G401.6 (cell line): ENCODE data around the gene SCTR.

ENCODE experiments used
- FAIRE-seq: peaks from 2 replicates; lab custom pipeline; 2012; peaks lifted over from hg19 to GRCh38; lab: Jason Lieb, UNC

Gene SCTR

DNA sequence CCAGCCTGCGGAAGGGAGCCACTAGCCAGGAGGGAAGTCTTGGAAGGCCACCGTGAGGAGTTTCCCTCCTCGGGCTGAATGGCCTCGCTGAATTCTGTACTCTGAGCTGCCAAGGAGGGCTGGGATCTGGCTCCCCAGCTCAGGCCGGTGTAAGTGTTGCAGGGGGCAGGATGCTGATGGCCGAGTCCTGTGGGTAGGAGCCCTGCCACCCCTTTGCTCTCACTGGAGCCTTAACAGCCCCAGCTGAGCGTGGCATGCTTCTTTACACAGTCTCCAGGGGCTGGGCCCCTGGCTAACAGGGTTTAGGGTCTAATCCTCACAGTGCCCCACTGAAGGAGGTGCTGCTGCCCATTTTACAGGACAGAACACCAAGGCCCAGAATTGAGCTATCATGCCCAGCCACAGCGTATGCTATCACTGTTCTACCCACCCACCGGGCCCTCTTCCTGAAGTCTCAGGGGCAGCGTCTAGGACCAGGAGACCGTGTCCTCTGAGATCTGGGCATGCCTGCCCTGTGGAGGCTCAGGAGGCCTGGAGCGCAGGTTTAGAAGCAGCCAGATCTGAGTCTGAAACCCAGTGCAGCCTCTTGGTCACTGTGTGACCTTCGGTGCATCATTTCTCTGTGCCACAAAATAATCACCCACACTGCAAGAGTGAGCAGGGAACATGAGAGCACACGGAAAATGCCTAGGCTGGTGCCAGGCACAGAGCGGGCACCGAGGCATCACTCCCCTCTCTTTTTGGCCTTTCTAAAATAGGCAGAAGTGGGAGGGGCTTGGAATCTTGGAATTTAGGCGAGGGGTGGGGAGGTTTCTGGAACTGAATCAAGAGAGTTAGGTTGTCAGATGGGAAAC, 49.7 kb downstream of the SCTR start:
- no peak for FAIRE-seq

DNA sequence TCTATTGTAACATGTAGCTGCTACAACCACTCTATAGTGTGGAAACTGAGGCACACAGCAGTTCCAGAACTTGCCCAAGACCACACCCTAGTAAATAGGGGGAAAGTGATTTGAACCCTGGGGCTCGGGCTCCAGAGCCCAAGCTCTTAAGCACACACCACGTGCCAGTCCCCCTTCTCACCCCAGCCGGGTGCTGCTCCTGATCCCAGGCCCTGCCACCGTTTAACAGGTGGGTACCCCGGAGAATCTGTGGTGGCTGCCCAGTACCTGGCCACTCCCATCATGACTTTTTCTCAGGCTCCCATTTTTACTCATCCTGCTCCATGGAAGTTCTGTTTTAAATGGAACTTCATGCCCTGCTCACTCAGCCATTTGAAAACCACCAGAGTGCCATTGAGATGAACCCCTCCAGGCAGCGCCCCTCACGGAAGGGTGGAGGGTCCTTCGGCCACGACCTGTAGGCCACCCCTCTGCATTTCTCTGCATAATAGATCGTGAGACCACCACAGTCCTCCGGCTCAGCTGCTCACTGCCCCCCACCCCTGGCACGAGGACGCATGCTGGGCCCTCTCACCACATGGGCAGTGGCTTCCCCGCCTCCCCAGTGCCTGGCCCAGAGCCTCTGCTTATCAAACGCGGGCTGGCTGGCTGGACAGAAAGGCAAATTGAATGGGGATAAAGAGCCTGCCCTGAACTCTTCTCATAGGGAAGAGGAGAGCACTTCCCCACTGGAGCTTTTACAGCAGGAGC, 50.5 kb downstream of the SCTR start:
- no peak for FAIRE-seq

DNA sequence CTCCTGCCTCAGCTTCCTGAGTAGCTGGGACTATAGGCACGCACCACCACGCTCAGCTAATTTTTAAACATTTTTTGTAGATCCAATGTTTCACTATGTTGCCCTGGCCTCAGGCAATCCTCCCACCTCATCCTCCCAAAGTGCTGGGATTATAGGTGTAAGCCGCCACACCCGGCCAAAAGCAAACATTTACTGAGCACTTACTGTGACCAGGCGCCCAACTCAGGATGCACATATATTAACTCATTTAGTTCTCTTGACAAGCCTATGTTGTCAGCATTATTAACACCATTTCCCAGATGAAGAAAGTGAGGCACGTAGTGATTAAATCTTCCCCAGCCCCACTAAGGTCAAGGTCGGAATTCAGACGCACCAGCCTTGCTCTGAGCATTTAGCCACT, 51.5 kb downstream of the SCTR start:
- no peak for FAIRE-seq

DNA sequence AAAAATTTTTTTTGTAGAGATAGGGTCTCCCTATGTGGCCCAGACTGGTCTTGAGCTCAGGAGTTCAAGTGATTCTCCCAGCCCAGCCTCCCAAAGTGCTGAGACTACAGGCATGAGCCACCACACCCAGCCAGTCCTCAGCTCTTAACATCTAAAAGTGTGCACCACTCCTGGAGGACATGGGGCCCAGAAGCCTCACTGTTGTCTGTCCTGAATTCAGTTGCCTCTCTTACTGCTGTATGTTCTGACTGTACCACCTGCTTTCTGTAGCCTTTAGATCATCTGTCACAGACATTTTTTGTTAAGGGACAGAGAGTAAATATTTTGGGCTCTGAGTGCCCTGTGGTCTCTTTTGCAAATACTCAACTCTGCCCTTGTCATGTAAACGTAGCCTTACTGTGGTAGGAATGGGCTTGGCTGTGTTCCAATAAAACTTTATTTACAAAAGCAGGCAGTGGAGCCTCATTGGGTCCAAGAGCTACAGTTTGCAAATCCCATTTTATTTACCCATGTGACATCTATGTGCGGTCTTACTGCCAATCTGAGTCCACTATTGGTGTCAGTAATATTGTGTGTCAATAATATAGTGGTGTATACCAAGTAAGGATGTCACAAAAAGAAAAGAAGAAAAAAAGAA, 54.5 kb downstream of the SCTR start:
- no peak for FAIRE-seq

DNA sequence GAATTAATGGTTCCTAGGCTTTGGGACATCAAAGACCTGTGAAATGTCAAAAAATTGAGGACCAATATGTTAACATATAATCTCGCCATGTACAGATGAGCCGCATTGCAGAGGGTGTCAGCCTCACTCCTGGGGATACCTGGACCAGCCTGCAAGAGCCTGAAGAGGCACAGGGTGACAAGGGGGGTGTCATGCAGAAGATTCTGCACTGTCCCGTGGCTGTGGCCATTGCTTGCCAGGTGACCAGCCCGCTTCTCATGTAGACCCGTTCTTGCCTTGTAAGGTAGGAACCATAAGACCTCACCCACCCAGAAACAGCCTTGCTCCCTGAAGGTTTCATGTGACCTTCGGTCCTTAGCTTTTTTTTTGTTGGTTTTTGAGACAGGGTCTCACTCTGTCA, 55.2 kb downstream of the SCTR start:
- no peak for FAIRE-seq

DNA sequence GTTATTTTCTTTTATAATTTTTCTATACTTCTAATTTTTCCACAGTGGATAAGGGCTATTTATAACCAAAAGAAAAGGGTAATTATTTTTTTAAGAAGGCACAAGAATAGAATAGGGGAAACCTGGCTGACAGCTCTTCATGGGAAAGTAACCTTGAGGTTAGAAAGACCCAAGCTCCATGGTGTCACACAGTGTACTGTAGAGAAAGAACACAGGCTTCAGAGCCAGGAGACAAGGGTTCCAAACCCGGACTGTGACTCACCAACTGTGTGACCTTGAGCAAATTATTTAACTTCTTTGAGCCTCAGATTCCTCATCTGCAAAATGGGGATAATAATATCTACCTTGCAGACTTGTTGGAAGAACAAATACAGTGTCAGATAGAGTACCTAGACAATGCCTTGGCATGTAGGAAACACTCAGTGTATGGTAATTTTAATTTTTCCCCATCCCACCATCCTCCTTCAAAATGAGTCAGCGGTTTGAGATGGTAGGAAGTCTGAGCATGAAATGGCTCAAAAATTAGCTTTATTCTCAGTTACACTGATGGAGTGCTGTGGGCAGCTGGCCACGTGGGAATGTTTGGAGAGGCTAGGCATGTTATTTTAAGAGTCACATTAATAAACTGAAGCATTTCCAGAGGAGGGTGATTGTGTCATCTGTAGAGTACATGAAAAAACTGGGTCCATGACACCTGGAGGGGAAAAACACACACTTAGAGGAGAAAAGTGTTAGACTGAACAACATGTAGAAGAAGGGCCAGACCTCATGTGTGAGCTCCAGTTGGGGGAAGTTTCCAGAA, 55.9 kb downstream of the SCTR start:
- FAIRE-seq, result no peak

DNA sequence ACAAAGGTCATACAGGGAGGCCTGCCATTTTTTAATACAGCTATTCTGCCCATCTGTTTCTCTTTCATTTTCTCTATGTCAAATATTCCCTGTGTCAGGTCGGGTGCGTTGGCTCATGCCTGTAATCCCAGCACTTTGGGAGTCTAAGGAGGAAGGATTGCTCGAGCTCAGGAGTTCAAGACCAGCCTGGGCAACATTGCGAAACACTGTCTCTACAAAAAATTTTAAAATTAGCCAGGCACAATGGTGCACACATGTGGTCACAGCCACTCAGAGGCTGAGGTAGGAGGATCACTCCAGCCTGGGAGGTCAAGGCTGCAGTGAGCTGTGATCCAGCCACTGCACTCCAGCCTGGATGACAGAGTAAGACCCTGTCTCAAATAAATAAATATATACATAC, 57.9 kb downstream of the SCTR start:
- no peak for FAIRE-seq

DNA sequence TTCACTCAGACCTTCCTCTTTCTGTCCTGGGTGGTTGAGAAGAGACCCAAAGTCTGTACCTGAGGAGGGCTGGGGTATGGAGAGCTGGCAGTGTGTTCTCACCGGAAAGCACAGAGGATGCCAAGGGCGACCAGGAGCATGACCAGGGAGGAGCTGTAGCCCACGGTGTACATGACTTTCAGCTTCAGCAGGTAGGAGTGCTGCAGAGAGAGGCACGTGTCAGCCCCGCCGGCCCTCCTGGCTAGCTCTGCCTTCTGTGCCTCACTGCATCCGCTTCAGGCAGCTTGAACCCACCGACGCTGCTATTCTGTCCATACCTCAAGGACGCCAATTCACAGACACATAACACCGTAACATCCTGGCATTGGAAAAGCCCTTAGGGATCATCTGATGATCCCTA, 58.6 kb downstream of the SCTR start:
- no peak for FAIRE-seq

DNA sequence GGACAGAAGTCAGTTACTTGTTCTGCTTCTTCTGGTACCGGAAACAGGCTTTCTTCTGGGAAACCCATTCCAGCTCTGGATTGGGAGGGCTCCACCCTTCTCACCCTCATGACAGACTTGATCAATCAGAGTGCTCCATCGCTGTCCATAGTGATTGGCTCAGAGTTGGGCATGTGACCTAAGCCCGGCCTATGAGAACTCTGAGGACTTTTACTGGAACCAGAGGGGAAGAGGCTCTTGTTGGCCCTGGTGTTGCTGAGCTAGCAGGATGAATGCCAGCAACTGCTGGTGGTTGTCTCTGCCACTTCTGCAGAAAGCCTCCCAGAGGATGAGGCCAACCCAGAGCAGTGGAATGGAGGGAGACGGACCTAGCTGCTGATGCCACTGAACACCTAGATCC, 59.3 kb downstream of the SCTR start:
- no peak for FAIRE-seq

DNA sequence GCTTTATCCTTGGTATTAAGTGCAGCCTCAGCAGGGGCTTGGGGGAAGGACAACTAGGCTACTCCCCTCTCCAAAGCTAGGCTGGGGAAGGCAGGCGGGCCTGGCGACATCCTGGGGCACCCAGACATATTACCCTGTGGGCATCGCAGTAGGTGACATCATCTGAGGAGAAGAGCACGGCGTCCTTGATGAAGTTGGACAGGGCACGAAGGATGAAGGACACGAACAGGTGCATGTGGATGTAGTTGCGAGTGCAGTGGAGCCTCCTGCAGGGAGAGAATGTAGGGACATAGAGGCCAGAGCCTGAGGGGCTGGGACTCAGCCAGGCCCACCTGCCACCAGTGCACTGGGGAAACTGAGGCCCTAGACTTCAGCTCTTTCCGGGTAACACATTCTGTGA, 60.3 kb downstream of the SCTR start:
- FAIRE-seq, result no peak

DNA sequence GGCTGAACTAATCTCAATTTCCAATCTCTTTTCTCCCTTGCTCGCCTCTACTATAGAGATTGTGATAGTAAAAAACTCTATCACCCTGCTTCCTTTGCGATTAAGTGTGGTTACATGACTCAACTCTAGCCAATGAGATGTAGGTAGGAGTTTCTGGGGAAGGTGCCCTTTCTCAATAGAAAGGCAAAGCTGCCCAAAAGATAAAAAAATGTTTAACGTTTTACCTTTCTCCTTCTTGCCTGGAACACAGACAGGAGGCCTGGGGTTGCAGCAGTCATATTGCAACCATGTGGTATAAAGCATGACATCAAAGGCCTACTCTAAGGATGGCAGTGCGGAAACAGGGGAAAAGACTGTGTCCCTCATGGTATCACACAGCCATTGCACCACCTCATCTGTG, 61.1 kb downstream of the SCTR start:
- no peak for FAIRE-seq

DNA sequence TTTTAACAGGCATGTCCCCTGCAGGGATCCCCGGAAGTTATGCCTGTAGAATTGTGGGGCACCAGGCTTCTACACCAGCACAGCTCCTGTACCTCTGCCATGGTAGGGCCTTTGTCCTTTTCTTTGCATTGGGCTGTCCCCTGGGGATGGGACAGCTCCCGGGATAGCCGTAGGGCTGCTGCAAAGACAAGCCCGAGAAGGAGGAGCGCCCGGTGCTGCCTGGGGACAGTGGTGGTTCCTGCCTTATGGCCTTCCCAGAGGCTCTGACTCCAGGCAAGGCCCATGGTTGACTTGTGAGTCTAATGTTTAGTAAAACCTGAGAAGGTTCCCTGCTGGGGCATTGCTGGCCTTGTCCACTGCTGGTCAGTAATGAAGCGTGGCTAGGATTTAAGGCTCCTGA, 61.7 kb downstream of the SCTR start:
- FAIRE-seq, result no peak

DNA sequence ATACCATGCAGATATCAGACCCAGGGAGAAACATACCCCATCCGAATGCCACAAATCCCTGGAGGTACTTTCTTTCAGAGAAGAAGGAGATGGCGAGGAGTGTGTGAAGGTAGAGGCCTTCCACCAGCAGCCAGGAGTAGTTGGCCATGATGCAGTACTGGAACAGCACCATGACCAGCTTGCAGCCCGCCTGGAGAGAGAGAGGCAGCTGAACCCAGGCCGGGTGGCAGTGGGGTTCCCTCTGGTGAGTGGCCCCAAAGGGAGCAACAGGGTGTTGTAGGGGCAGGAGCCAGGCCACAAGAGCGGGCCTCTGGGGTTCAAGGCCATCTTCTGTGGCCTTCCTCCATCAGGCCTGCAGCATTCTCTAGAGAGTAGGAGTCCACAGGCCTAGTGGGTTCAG, 62.5 kb downstream of the SCTR start:
- no peak for FAIRE-seq

DNA sequence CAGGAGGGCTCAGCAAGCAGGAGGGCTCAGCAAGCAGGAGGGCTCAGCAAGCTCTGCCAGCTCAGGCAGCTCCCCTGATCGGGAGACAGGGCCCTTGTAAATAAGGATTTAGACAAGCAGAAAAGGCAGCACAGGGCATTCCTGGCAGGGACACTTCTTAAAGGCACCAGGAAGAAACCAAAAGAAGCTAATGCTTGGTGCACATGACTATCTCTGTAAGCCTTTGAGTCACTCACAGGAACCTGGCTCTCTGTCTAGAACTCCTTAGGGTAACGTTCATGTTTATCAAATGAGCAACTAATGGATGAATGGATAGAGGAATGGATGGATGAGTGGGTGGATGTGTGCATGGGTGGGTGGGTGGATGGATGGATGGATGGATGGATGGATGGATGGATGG, 64.2 kb downstream of the SCTR start:
- FAIRE-seq, result no peak

DNA sequence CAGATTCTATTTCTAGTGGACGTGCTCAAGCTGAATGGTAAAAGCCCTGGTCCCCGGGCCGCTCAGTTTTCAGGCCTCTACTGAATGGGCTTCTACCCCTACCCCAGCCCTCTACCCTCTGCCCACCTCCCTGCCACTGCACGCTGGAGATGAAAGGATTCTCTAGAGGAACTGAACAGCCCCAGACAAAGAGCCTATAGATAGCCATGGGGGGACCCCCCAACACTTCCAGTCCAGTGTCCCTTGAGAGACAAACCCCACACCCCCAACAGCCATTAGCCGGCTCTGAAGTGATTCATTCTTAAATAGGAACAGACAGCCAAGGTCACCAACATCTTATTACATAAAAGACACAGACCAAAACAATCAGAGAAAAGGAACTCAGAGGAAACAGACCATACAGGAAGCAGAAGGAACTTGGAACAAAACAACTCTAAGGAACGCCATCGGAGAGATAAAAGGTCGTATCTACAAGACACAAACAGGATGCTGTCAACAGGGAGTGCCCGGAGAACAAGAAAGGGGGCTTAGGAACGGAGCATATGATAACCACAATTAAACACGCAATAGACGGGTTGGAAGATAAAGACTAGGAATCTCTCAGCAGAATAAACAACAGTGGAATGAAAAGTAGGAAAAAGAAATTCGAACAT, 69.1 kb downstream of the SCTR start:
- no peak for FAIRE-seq

DNA sequence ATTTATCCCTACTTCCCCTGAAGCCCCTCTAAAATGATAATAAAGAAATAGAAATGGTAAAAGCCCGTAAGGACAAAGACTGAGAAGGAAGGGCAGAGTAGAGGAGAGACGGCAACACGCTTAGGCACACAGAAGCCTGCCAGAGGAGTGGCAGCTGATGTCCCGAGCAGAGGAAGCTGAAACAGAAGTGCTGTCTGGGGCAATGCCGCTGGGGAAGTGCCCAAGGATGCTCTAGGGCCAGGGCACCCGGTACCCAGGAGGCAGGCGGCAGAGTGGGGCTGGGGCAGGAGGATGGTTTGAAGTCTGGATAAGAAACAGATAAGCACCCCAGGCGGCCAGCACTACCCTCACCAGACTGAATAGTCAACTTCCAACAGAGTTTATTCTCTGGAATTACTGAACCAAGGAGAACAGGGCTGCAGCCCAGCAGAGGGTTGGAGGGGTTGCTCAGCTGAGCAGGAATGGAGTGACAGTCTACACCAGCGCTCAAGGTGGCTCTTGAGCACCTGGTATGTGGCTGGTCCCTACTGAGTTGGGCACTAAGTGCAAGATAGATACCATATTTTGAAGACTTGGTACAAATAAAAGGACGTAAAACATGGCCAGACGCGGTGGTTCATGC, 70.2 kb downstream of the SCTR start:
- FAIRE-seq, result no peak

DNA sequence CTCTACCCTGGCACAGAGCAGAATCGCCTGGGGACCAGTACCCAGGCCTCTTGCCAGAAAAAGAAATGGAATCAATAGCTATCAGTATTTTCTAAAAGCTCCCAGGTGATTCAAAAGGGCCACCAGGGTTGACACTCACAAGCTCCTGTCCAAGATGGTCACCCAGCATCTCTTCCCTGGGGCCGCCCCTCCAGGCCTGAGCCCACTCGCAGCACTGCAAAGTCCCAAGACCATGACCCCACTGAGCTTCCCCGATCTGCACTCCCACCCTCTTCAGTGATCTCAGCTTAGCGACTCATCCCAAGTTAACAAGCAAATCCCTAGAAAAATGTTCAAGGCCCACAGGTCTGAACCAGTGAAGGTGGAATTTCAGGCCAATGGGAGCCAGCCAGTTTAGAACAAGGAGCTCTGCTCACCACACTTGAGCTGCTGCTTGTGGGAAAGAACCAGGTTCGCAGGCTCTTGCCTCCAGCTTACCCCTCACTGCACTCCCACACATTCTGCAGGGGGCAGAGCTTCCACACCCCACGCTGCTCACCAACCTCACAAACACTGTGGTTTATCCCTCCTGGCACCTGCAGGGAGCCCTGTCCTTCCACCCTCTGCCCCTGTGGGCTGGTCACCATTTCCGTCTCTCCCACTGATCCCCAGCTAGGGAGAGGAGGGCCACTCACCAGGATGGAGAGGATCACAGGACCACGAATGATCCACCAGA, 72.8 kb downstream of the SCTR start:
- FAIRE-seq, result no peak

DNA sequence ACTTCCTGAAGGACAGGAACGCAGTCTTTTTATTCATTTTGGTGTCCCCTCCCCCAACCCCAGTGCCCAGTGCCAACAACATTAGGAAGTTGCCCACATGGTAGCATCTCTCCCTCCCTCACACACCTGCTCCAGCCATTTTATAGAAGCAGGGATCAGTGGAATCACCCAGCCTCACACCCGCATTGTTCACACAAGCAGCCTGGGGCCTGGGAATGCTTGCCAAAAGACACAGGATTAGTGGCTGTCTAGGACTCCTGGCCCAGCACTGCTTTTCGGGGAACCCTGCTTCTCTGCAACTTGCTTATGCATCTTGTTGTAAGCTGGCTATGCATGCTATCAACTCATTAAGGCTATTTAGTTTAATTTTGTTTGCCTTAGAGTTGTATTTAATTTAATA, 74.8 kb downstream of the SCTR start:
- FAIRE-seq, result no peak

DNA sequence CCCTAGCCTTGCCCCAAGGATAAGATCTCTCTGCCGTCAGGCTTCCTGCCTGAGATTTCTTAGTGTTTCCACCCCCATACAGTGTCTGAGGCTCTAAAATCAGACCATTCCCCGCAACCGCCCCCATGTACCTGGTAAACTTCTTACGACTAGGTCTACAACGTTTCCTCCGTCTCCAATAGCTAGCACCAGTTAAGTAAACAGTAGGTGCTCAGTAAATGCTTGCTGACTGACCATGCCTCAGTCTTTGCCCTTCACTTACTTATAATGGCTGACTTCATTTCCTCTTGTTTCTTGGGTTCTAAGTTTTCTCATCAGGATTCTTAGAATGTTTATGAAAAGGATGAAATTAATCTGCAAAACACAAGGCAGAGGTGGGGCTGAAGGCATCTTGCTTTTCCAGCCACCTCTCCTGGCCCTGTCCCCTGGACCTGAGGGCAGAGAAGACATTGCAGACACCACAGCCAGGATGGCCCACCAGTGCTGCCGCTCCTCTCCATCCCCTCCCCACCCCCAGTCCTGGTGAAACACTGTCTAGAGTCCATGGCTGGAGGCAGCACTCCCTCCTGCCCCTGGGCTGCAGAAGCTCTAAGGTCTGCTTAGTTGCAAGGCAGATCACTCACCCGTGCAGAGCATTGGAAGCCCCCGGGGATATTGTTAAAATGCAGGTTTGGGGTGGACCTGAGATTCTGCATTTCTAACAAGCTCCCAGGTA, 75.7 kb downstream of the SCTR start:
- no peak for FAIRE-seq

DNA sequence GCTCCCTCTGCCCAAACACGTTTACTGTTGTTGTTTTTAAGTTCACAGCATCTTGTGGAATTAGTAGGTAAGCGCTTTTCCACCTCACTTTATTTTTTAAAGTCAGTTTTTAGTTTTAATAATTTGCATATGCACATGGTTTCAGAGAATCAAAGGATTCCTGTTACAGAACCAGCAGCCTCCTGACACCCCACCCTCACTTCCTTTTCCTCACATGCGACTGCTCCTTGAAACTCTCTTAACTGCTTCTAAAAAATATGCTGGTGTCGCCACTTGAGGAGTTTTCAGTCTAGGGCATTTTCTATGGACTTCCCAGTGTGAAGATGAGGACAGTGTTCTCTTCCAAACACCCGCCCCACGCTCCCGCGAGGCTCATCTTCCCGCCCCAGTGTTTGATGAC, 78.2 kb downstream of the SCTR start:
- no peak for FAIRE-seq
